Calu3 (cell line): Measurements from ENCODE around the gene ZNF280C. TPM values are rescaled to one million over a fixed set of nuclear protein-coding genes. Genes with fewer than 3 reads are reported as not detected.
"Not testable (repeated sequence)": the region's sequence is repeated elsewhere in the genome, so short reads cannot be mapped to it uniquely, and the experiment has no call there.

Source experiments
- BruUV-seq: library from RNA; stranded (reverse); fragments of 400-500 nt; replicated peaks from 2 replicates; lab custom pipeline; 2021; lab: Mats Ljungman, UMichigan
- CTCF ChIA-PET: fragments of 300-600 bp; sonication (Branson Sonifier 250); formaldehyde crosslinking; loops from one replicate; lab custom pipeline; 2022; ENCODE audit warnings: antibody characterized with exemption; lab: Charles Lee
- DNase-seq: peaks from one replicate; pipeline ENCODE4 v3.0.0; 2022
- H3K27ac Mint-ChIP-seq: one replicate; pipeline ENCODE4 v1.8.0; 2022; ENCODE audit warnings: mixed read lengths; ENCODE audit not compliant: unreplicated experiment
- H3K27me3 Mint-ChIP-seq: one replicate; pipeline ENCODE4 v1.8.0; 2022; ENCODE audit warnings: mixed read lengths; ENCODE audit not compliant: unreplicated experiment
- H3K36me3 Mint-ChIP-seq: one replicate; pipeline ENCODE4 v1.8.0; 2022; ENCODE audit warnings: mild to moderate bottlenecking, moderate library complexity, mixed read lengths; ENCODE audit not compliant: insufficient read depth, unreplicated experiment
- H3K4me1 Mint-ChIP-seq: one replicate; pipeline ENCODE4 v1.8.0; 2022; ENCODE audit warnings: mild to moderate bottlenecking, low read depth, mixed read lengths; ENCODE audit not compliant: unreplicated experiment
- H3K4me3 Mint-ChIP-seq: one replicate; pipeline ENCODE4 v1.8.0; 2022; ENCODE audit warnings: mild to moderate bottlenecking, low read depth, moderate library complexity, mixed read lengths; ENCODE audit not compliant: unreplicated experiment
- H3K9me3 Mint-ChIP-seq: one replicate; pipeline ENCODE4 v1.8.0; 2022; ENCODE audit warnings: low read depth, mixed read lengths; ENCODE audit not compliant: unreplicated experiment
- intact Hi-C: fragments of 100-400 bp; cut with micrococcal nuclease; formaldehyde crosslinking; loops from one replicate; pipeline ENCODE4 v1.10.0; 2022; ENCODE audit not compliant: unreplicated experiment
- total RNA-seq: library from RNA; stranded (reverse); gene quantifications from 2 replicates; pipeline ENCODE4 v1.2.3, GENCODE V29; 2022
- TF ChIP-seq, protein P1 (sequence below): fragments of 200-600 bp; IDR thresholded peaks from one replicate; pipeline ENCODE4 v1.8.0; 2022; ENCODE audit warnings: antibody characterized with exemption; ENCODE audit not compliant: unreplicated experiment

ZNF280C gene
- total RNA-seq, 1 experiment from 2014 or later, result 8.8 TPM

- intact Hi-C loops, result no loop called here
- no peaks in the 10 kb centered on the region for H3K27me3 Mint-ChIP-seq
- CTCF ChIA-PET, result no interaction called here
- no peaks in the 10 kb centered on the region for H3K9me3 Mint-ChIP-seq
- no peaks in the 10 kb centered on the region for H3K36me3 Mint-ChIP-seq
- TF ChIP-seq, protein P1, sequence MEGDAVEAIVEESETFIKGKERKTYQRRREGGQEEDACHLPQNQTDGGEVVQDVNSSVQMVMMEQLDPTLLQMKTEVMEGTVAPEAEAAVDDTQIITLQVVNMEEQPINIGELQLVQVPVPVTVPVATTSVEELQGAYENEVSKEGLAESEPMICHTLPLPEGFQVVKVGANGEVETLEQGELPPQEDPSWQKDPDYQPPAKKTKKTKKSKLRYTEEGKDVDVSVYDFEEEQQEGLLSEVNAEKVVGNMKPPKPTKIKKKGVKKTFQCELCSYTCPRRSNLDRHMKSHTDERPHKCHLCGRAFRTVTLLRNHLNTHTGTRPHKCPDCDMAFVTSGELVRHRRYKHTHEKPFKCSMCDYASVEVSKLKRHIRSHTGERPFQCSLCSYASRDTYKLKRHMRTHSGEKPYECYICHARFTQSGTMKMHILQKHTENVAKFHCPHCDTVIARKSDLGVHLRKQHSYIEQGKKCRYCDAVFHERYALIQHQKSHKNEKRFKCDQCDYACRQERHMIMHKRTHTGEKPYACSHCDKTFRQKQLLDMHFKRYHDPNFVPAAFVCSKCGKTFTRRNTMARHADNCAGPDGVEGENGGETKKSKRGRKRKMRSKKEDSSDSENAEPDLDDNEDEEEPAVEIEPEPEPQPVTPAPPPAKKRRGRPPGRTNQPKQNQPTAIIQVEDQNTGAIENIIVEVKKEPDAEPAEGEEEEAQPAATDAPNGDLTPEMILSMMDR, result no peak
- BruUV-seq, result no TSS peak
- no peak for DNase-seq
- no peaks in the 10 kb centered on the region for H3K4me1 Mint-ChIP-seq
- H3K4me3 Mint-ChIP-seq, result no peak overlapping the region
- H3K27ac Mint-ChIP-seq, result no peak overlapping the region
These were observed 23.3 kb downstream of the ZNF280C start for GRCh38 chrX:130245441-130245840.

DNA sequence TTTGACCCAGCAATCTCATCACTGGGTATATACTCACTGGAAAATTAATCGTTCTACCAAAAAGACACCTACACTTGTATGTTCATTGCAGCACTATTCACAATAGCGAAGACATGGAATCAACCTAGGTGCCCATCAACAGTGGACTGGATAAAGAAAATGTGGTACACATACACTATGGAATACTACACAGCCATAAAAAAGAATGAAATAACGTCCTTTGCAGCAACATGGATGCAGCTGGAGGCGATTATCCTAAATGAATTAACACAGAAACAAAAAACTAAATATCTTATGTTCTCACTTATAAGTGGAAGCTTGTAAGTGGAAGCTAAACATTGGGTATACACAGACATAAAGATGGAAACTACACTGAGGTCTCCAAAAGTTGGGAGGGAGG lies 37.5 kb downstream of the ZNF280C start:
- DNase-seq, H3K36me3 Mint-ChIP-seq, H3K9me3 Mint-ChIP-seq, BruUV-seq, CTCF ChIA-PET, H3K27me3 Mint-ChIP-seq, H3K27ac Mint-ChIP-seq, H3K4me1 Mint-ChIP-seq, intact Hi-C loops, H3K4me3 Mint-ChIP-seq: not testable (repeated sequence)

- TF ChIP-seq, protein P1, result no peak
- H3K27me3 Mint-ChIP-seq, result no peaks in the 10 kb centered on the region
- no peak overlapping the region for H3K27ac Mint-ChIP-seq
- intact Hi-C loops, result no loop called here
- H3K4me1 Mint-ChIP-seq, result no peaks in the 10 kb centered on the region
- H3K36me3 Mint-ChIP-seq, result no peaks in the 10 kb centered on the region
- no peaks in the 10 kb centered on the region for H3K9me3 Mint-ChIP-seq
- DNase-seq, result no peak
- no peak overlapping the region for H3K4me3 Mint-ChIP-seq
- CTCF ChIA-PET, result no interaction called here
- no TSS peak for BruUV-seq
These were observed 39.8 kb downstream of the ZNF280C start for GRCh38 chrX:130228871-130229270.

DNA sequence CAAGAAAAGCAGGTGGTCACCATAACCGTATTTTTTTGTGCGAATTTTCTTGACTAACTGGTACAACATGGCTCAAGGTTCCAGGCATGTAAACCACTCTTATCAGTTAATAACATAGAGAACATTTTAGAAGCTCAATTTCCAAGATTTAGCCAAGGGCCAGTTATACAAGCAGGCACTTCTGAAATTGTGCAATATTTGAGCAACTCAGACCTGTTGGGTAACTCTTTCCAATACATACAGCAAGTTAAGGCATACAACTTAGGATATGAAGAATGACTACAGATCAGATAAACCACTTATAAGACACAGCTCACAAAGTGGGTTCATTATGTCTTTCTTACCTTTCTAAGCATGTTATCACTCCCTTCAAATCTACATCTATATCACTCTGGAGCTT lies 43.9 kb downstream of the ZNF280C start:
- no peaks in the 10 kb centered on the region for H3K36me3 Mint-ChIP-seq
- BruUV-seq, result no TSS peak
- DNase-seq, result no peak
- TF ChIP-seq, protein P1, result no peak
- intact Hi-C loops, result no loop called here
- no peaks in the 10 kb centered on the region for H3K27me3 Mint-ChIP-seq
- H3K4me3 Mint-ChIP-seq, result no peak overlapping the region
- H3K4me1 Mint-ChIP-seq, result no peaks in the 10 kb centered on the region
- H3K9me3 Mint-ChIP-seq, result no peaks in the 10 kb centered on the region
- CTCF ChIA-PET, result interaction anchor here (0.7 kb wide), 1 partner anchor 23 kb away, joined by 3 read pairs; no protein-coding TSS in a partner anchor
- H3K27ac Mint-ChIP-seq, result no peak overlapping the region

DNA sequence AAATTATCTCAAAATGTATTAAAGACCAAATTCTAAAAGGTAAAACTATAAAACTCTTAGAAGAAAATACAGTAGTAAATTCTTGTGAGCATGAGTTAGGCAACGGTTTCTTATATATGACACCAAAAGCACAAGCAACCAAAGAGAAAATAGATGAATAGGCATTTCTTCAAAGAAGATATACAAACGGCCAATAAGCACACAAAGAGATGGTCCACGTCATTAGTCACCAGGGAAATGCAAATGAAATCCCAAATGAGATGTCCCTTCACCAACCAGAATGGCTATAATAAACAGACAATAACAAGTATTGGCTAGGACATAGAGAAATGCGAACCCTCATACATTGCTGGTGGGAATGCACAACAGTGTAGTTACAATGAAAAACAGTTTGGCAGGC lies 52.4 kb downstream of the ZNF280C start:
- Mint-ChIP-seq H3K9me3 (no peaks in the 10 kb centered on the region), H3K4me1 (no peaks in the 10 kb centered on the region), H3K36me3 (peaks cover 8% of the 10 kb centered on the region), H3K27me3 (no peaks in the 10 kb centered on the region), H3K4me3 (no peak overlapping the region), H3K27ac (no peak overlapping the region)
- CTCF ChIA-PET, result no interaction called here
- no peak for DNase-seq
- TF ChIP-seq, protein P1, result no peak
- intact Hi-C loops, result no loop called here
- no TSS peak for BruUV-seq
